Left lung (tissue), 10 donors: ENCODE measurements around the gene CTCF. TPM values are rescaled to one million over a fixed set of nuclear protein-coding genes. Genes with fewer than 3 reads are reported as not detected.

Experiments used
- ATAC-seq: fragments of 200-7000 bp; cut with Tn5 transposase; one replicate; pipeline ENCODE4 v1.9.1; 2020; ENCODE audit warnings: moderate library complexity
- DNase-seq, 4 donors: peaks; one replicate each; pipeline ENCODE4 v3.0.0-alpha.2; 2013 to 2020
- H3K27ac ChIP-seq, 2 donors: fragments of 200-600 bp; sonication (generic) in 1 of 2; one replicate each; pipeline versions ENCODE4 v1.5.0 to v1.8.0; 2020 to 2021
- H3K27me3 ChIP-seq, 2 donors: fragments of 200-600 bp; sonication (generic) in 1 of 2; one replicate each; pipeline versions ENCODE4 v1.5.0 to v1.8.0; 2020 to 2021
- H3K36me3 ChIP-seq, 2 donors: fragments of 200-600 bp; sonication (generic) in 1 of 2; one replicate each; pipeline versions ENCODE4 v1.5.0 to v1.8.0; 2020 to 2021
- H3K4me1 ChIP-seq, 2 donors: fragments of 200-600 bp; one replicate each; pipeline ENCODE4 v1.8.0; 2021
- H3K4me3 ChIP-seq, 2 donors: fragments of 200-600 bp; sonication (generic) in 1 of 2; one replicate each; pipeline versions ENCODE4 v1.5.0 to v1.8.0; 2020 to 2021; ENCODE audit warnings: mild to moderate bottlenecking in 1 of 2
- H3K9me3 ChIP-seq, 2 donors: fragments of 200-600 bp; sonication (generic) in 1 of 2; one replicate each; pipeline versions ENCODE4 v1.5.0 to v1.8.0; 2020 to 2021
- CTCF ChIP-seq, 2 donors: fragments of 200-600 bp; sonication (generic) in 1 of 2; IDR thresholded peaks; one replicate each; pipeline versions ENCODE4 v1.5.0 to v1.8.0; 2021; ENCODE audit warnings: antibody characterized with exemption in 2 of 2
- intact Hi-C, 2 donors: fragments of 100-400 bp; cut with DNase I; formaldehyde crosslinking; loops; one replicate each; pipeline versions ENCODE4 v1.11.2 to v1.14.2; 2022
- polyA plus RNA-seq, 6 donors: library from polyadenylated mRNA; unstranded; fragments of 120-200 nt; gene quantifications; one replicate each; pipeline ENCODE4 v1.2.1, GENCODE V29; 2013; ENCODE audit not compliant: insufficient read length in 6 of 6
- total RNA-seq, 2 donors: library from RNA; stranded (reverse); fragmentation: NEBNext Ultra II Directional; extraction: Animal tissue kit (Norgen Biotek cat#: 25700); gene quantifications; one replicate each; pipeline ENCODE4 v1.2.1, GENCODE V29; 2021
- donor health status: DM: no; HTN: yes; CAD: no.
- donor health status: DM: no; HTN: no; CAD: no.

Gene CTCF
- total and polyA plus RNA-seq, 8 donors, result 27.8 to 80.2 (median 73.4) TPM

- H3K27ac ChIP-seq, result peak overlapping the region in 1 of 2 donors; percentile 91
- H3K4me3 ChIP-seq, result no peak overlapping the region
- ATAC-seq (no peak), DNase-seq (no peak)
- TF ChIP-seq CTCF (IDR thresholded peaks at IDR 0.05), result no peak
- intact Hi-C loops, result loop anchor here in 1 of 2 donors (5.0 kb wide), 1 partner anchor 106 kb away; the partner anchor contains the start of gene CTCF
- H3K9me3 ChIP-seq, result no peaks in the 10 kb centered on the region
- no peaks in the 10 kb centered on the region for H3K27me3 ChIP-seq
- no peaks in the 10 kb centered on the region for H3K36me3 ChIP-seq
- peaks cover 29 to 57% of the 10 kb centered on the region in 2 donors for H3K4me1 ChIP-seq
These were observed 106.3 kb downstream of the CTCF start for GRCh38 chr16:67668495-67669157.

GRCh38 chr16:67669499-67670101, 107.3 kb downstream of the CTCF start:
- H3K9me3 ChIP-seq, result no peaks in the 10 kb centered on the region
- no peak overlapping the region for H3K4me3 ChIP-seq
- intact Hi-C loops, result loop anchor here in 1 of 2 donors (5.0 to 10.0 kb wide), 3 partner anchors 107 to 255 kb away; partner anchors contain the start of gene CTCF
- H3K36me3 ChIP-seq, result no peaks in the 10 kb centered on the region
- DNase-seq (peak in 1 of 4 donors; percentile 35), ATAC-seq (no peak)
- H3K4me1 ChIP-seq, result peaks cover 39 to 67% of the 10 kb centered on the region in 2 donors
- H3K27me3 ChIP-seq, result no peaks in the 10 kb centered on the region
- TF ChIP-seq CTCF (IDR thresholded peaks at IDR 0.05), result no peak
- peak overlapping the region in 1 of 2 donors; percentile 91 for H3K27ac ChIP-seq

GRCh38 chr16:67672306-67672705, 110.0 kb downstream of the CTCF start:
- H3K9me3 ChIP-seq, result no peaks in the 10 kb centered on the region
- ATAC-seq (peak; percentile 62), DNase-seq (peak in 2 of 4 donors; percentile 73 to 83)
- H3K36me3 ChIP-seq, result peaks cover 0 to 11% of the 10 kb centered on the region in 2 donors
- TF ChIP-seq CTCF (IDR thresholded peaks at IDR 0.05), result no peak
- H3K4me1 ChIP-seq, result peaks cover 35 to 65% of the 10 kb centered on the region in 2 donors
- H3K27me3 ChIP-seq, result no peaks in the 10 kb centered on the region
- intact Hi-C loops, result loop anchor here in 1 of 2 donors (10.0 kb wide), 2 partner anchors 152 to 252 kb away; no protein-coding TSS in a partner anchor
- H3K4me3 ChIP-seq, result no peak overlapping the region
- H3K27ac ChIP-seq, result peak overlapping the region in 1 of 2 donors; percentile 77

- no peak overlapping the region for H3K4me3 ChIP-seq
- ATAC-seq (peak; percentile 74), DNase-seq (peak in 3 of 4 donors; percentile 65 to 81 (median 75))
- TF ChIP-seq CTCF (IDR thresholded peaks at IDR 0.05), result peak; percentile 75 to 85
- intact Hi-C loops, result loop anchor here in 1 of 2 donors (10.0 kb wide), 2 partner anchors 152 to 252 kb away; no protein-coding TSS in a partner anchor
- H3K27me3 ChIP-seq, result no peaks in the 10 kb centered on the region
- peaks cover 28 to 62% of the 10 kb centered on the region in 2 donors for H3K4me1 ChIP-seq
- H3K36me3 ChIP-seq, result peaks cover 0 to 17% of the 10 kb centered on the region in 2 donors
- H3K27ac ChIP-seq, result peak overlapping the region; percentile 77 to 86
- no peaks in the 10 kb centered on the region for H3K9me3 ChIP-seq
These were observed 110.7 kb downstream of the CTCF start for GRCh38 chr16:67672739-67673662.
